HG02943 (cell line): ENCODE results near the gene TFB1M.
"Not testable (repeated sequence)": the region's sequence is repeated elsewhere in the genome, so short reads cannot be mapped to it uniquely, and the experiment has no call there.

ENCODE experiments used
- ATAC-seq: cut with Tn5 transposase; IDR thresholded peaks from one replicate; pipeline ENCODE4 v1.9.1; 2021; ENCODE audit warnings: mild to moderate bottlenecking, low read depth, moderate library complexity; ENCODE audit not compliant: unreplicated experiment

Gene TFB1M

GRCh38 chr6:155330133-155330734 lies 15.9 kb upstream of the TFB1M start:
- no peak for ATAC-seq

DNA sequence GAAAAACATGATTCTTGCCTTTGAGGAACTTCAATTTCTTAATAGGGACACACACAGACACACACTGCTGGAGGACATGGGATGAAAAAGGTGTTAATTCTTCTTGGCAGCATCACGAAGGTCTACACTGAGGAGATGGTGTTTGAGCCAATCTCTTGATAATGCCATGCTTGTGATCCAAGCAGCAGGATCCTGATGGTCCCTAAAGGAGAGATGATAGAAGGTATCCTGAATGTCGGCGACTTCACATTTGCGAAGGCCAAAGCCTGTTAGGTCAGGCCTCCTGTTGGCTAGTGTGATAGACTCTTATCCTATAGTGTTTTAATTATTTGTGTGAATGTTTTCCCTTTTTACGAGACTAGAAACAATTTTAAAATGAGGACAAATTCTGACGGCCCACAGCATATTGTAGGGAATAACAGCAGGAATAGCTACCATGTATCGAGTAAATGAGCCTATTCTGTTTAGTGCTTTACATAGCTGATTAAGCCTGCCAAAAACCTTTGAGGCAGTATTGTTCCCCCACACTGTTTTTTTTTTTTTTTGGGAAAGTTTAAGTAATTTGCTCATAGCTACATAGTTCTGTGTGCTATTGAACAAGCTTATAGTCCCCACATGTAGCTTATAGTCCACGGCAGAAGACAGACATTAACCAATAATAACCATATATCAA lies 15.3 kb upstream of the TFB1M start:
- no peak for ATAC-seq

DNA sequence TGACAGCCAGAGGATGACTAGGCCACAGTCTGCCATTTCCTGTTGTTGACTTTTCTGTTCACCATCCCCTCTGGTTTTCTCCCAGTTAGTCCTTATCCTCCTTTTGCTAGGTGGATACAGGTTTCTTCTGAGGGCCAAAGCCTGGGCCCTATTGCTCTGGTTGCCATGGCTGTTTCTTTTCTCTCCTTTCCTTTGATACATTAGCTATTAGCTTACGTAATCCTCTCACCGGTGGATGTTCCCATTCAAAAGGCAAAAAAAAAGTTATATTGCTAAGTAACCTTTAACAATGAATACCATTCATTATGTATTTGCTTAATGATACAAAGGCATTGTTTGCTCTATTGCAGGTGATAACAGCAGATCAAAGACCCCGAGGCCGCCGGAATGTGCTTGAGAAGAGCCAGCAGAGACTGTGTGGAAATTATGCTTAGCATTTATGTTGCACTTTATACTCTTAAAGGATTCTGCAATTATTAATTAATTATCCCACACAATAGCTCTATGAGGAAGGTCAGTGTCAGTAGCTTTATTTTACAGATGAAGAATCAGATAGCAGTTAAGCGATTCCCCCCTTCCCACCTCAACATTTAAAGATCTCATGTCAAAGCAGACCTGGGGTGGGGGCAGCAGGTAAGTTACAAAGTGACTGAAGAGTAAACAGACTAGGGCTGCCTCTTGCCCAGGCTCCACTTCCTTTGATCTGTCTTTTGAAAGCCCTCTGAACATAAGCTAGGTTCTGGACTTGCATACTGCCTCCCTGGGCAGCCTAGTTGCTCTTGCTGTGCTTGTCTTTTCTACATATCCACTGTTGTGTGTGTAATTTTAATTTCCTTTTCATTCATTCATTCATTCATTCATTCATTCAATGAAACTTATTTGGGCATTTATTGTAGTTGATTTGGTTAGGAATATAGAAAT lies 14.5 kb upstream of the TFB1M start:
- ATAC-seq, result no peak

- no peak for ATAC-seq
These were observed 13.8 kb upstream of the TFB1M start for GRCh38 chr6:155328074-155328538.

DNA sequence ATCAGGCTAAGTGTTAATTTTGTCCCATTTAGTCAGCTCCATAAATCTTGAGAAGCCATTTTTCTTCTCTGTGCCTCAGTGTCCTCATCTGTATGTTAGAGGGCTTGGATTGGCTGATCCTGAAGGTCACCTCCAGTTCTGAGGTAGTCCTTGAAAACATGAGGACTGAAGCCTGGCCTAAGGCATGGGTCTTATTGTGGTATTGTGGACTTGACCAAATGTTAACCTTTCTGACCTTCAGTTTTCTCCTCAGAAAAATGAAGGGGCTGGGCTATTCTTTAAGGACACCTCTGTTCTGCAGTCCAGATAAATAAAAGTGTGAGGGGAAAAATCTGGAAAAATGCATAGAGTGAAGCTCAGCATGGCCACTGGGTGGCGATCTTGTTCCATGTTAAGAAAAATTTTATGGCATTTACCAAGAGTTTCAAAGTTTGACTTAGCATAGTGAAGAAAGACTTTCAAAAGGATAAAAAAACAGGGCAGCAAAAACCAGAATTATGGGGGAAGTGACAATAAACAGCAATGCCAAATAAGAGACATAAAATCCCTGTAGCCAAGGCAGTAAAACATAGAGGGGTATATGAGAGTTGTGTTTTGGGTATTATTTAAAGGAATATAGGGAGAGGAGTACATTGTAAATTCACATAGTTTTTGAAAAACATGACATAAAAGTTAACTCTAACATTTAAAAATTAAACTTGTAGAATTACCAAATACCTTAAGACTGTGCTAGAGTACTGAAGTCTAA lies 13.2 kb upstream of the TFB1M start:
- ATAC-seq, result no peak

GRCh38 chr6:155325700-155326516 lies 11.6 kb upstream of the TFB1M start:
- no peak for ATAC-seq

GRCh38 chr6:155324993-155325392 lies 10.7 kb upstream of the TFB1M start:
- ATAC-seq, result no peak

DNA sequence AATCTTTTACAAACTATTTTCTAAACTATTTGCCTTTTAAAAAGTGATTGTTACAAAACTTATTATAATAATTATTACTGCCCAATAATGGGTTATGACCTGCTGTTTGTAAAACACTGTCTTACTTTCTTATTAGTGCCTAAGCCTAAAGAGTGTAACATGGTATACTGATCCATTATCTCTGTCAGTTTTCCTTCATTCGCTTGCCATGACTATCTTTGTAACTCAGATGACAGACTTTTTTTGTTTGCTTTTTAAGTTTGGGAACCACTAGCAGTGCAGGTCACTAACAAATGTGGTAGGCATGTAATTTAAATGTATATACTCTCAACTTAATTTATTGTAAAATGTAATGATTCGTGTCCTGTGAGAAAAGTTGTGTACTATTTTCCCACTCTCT lies 9.9 kb upstream of the TFB1M start:
- no peak for ATAC-seq

- no peak for ATAC-seq
These were observed 5.6 kb upstream of the TFB1M start for GRCh38 chr6:155319902-155320301.

DNA sequence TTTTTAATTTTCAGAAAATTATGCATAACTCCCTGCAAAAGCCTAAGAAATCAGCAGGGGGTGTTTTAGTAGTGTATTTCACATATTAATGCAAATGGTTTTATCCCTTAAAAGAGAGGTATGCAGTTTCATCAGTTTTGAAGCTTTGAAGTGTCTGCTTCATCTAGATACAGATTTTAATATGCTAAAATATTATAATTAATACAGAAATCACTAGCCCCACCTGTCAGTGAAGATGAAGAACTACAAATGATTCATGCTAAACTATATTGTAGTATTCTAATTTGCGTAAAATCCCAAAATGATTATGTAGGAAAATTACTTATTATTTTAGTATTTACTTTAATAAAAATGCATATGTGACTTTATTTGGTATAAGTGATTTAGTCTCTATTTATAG lies 2.9 kb upstream of the TFB1M start:
- no peak for ATAC-seq

DNA sequence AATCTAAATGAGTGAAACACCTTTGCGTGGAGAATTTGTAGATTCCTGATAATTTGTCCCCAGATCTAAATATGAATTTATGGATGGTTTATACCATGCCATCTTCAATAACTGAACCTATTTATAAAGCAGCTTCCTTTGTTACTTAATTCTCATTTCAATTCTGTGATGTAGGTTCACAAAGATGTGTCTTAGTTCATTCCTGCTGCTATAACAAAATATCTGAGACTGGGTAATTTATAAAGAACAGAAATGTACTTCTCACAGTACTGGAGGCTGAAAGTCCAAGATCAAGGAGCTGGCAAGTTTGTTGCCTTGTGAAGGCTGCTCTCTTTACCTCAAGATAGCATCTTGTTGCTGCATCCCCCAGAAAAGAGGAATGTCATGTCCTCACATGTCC lies 2.1 kb upstream of the TFB1M start:
- ATAC-seq, result no peak

DNA sequence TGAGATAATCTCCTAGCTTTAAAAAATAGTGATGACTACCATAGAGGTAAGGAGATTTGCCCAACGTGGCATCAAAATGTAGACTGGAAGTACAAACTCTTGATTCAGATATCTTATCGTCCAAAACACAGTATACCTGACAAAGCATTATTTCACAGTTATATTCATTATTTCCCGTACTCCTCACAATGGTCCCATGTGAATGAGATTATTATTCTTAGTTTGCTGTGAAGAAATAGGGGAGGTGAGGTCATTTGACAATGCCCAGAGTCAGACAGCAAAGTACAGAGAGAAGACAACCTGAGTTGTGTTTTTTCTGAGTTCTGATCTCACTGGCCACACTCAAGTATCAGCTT lies 1.2 kb upstream of the TFB1M start:
- no peak for ATAC-seq

DNA sequence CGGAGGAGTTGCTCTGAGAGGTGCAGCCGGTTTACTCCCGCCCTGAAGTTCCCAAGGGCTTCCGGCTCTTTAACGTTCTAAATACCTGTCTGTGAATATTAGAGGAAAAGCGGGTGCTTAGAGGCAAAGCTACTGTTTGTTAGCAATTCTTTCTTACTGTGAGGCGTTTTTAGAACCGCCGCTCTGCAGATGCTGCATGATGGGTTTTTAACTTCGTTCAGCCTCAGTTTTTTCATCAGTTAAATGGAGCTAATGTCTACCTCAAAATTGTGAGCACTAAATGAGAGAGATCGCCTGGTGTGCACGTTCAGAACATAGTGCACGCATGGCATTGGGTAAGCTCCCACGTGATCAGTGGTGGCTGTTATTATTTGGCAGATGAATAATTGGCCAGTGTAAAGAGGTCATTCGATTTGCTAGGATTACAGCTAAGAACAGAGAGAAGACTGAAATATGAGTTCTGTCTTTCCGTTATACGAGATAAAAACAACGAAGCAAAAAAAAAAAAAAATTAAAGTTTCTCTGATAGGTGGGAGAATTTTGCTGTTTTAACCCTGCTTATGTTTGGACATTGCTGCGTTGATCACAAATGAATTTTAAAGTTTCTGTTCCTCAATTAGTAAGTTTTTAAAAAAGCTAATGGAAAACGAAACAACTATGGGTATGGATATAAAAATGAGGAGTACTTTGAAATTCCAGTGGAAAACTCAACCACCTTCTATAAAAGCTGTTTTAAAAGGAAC lies 660 bp upstream of the TFB1M start:
- ATAC-seq, result peak; percentile 54

DNA sequence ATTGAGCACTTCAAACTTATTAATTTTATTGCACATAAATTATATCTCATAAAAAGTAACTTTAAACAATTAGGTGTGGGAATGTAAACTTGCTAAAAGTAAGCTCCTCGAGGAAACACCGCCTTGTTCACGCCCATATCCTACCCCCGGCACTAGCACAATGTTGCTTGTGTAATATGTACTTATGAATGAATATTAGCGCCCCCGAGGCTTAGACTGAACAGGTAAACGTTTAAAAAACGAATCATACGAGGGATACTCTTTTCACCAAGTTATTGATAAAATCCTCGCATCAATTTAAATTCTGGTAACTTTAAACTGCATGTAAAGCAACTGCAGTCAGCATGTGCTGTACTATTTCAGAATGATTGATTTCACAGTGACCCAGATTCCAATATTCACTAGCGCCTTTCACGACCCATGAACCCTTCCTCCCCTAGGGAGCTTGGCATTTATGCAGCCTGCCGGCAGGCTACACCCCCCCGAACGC lies 637 bp downstream of the TFB1M start:
- ATAC-seq, result peak; percentile 9

GRCh38 chr6:155312950-155313349 lies 1.3 kb downstream of the TFB1M start:
- ATAC-seq, result not testable (repeated sequence)

- ATAC-seq, result no peak
These were observed 2.7 kb downstream of the TFB1M start for GRCh38 chr6:155311583-155311982.

- ATAC-seq, result no peak
These were observed 3.2 kb downstream of the TFB1M start for GRCh38 chr6:155311086-155311485.

DNA sequence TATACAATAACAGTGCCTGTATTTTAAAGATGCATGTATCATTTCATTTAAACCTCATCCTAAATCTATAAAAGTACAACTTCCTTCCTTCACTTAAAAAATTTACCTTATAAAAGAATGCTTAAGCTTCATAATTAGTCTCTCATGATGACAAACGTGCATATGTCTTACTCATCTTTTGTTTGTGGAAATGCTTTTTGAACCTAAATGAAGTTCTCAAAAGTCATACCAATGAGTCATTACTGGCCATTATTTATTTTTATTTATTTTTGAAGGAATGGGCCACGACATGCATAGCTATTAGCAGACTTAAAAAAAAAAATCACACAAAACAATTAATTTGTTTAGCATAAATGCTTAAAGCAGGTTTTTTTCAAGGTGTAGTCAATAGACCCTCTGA lies 3.7 kb downstream of the TFB1M start:
- ATAC-seq, result no peak

- ATAC-seq, result no peak
These were observed 5.1 kb downstream of the TFB1M start for GRCh38 chr6:155309150-155309549.
